GM12891 (cell line): ENCODE results near the gene GTPBP6.

Source experiments
- PAX5 ChIP-seq: IDR thresholded peaks from 2 replicates; pipeline ENCODE4 v1.6.1; 2011; ENCODE audit warnings: low read length, moderate library complexity, mild to moderate bottlenecking; ENCODE audit not compliant: insufficient read depth, severe bottlenecking
- POLR2A ChIP-seq: IDR thresholded peaks from 2 replicates; pipeline ENCODE4 v1.6.1; 2011; ENCODE audit warnings: low read depth, low read length, control low read depth
- POLR2AphosphoS5 ChIP-seq: IDR thresholded peaks from 2 replicates; pipeline ENCODE4 v1.6.1; 2011; ENCODE audit warnings: low read depth, low read length, control low read depth
- TAF1 ChIP-seq: IDR thresholded peaks from 2 replicates; pipeline ENCODE4 v1.6.1; 2011; ENCODE audit warnings: low read depth, low read length, control low read depth

GRCh38 chrX:357693-358471 lies 39.3 kb upstream of the GTPBP6 start:
- TF ChIP-seq POLR2A (no peak), TAF1 (no peak), POLR2AphosphoS5 (no peak), PAX5 (no peak)
